ENCODE data around the gene JCAD. TPM values are rescaled to one million over a fixed set of nuclear protein-coding genes. Genes with fewer than 3 reads are reported as not detected.

The JCAD gene
- total and polyA plus RNA-seq, 4 donors = 11.3 to 93.7 (median 27.1) TPM

- H3K9me3 ChIP-seq (ENCODE audit: control insufficient read depth in 4 of 4, insufficient read depth in 3 of 4, low read length in 3 of 4) = peaks cover 0 to 2% (median 0%) of the 10 kb centered on the region in 4 donors
- H3K27me3 ChIP-seq (ENCODE audit: control insufficient read depth in 3 of 3, insufficient read depth in 3 of 3, low read length in 2 of 3) = no peaks in the 10 kb centered on the region
- no peak overlapping the region for H3K9ac ChIP-seq (ENCODE audit: insufficient read depth in 1 of 2, low read length in 2 of 2)
- TF ChIP-seq, protein P1, sequence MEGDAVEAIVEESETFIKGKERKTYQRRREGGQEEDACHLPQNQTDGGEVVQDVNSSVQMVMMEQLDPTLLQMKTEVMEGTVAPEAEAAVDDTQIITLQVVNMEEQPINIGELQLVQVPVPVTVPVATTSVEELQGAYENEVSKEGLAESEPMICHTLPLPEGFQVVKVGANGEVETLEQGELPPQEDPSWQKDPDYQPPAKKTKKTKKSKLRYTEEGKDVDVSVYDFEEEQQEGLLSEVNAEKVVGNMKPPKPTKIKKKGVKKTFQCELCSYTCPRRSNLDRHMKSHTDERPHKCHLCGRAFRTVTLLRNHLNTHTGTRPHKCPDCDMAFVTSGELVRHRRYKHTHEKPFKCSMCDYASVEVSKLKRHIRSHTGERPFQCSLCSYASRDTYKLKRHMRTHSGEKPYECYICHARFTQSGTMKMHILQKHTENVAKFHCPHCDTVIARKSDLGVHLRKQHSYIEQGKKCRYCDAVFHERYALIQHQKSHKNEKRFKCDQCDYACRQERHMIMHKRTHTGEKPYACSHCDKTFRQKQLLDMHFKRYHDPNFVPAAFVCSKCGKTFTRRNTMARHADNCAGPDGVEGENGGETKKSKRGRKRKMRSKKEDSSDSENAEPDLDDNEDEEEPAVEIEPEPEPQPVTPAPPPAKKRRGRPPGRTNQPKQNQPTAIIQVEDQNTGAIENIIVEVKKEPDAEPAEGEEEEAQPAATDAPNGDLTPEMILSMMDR (IDR thresholded peaks at IDR 0.05; ENCODE audit: control extremely low read depth, extremely low read depth) = no peak
- H3K4me3 ChIP-seq = no peak overlapping the region
- no peak overlapping the region for H3K27ac ChIP-seq (ENCODE audit: low read depth in 1 of 2, low read length in 1 of 2)
- ATAC-seq (ENCODE audit: insufficient read depth, low FRiP score) (no peak), DNase-seq (peak in 1 of 3 donors; percentile 20)
- H3K4me1 ChIP-seq (ENCODE audit: control insufficient read depth in 5 of 5, insufficient read depth in 5 of 5, low read length in 5 of 5) = peaks cover 0 to 4% (median 0%) of the 10 kb centered on the region in 5 donors
- 81 to 91% methylated on average over 4 of the region's 4 CpGs for WGBS, 2 donors
- H3K36me3 ChIP-seq (ENCODE audit: control insufficient read depth in 4 of 4, insufficient read depth in 4 of 4, low read length in 4 of 4) = no peaks in the 10 kb centered on the region
Measured at GRCh38 chr10:29977171-29977570, 82.2 kb downstream of the JCAD start.

- H3K36me3 ChIP-seq (ENCODE audit: control insufficient read depth in 4 of 4, insufficient read depth in 4 of 4, low read length in 4 of 4) = no peaks in the 10 kb centered on the region
- peaks cover 0 to 5% (median 0%) of the 10 kb centered on the region in 5 donors for H3K4me1 ChIP-seq (ENCODE audit: control insufficient read depth in 5 of 5, insufficient read depth in 5 of 5, low read length in 5 of 5)
- ATAC-seq (ENCODE audit: insufficient read depth, low FRiP score) (no peak), DNase-seq (no peak)
- H3K4me3 ChIP-seq = no peak overlapping the region
- no peak overlapping the region for H3K27ac ChIP-seq (ENCODE audit: low read depth in 1 of 2, low read length in 1 of 2)
- 72 to 95% methylated on average over 2 of the region's 2 CpGs for WGBS, 2 donors
- TF ChIP-seq, protein P1 (IDR thresholded peaks at IDR 0.05; ENCODE audit: control extremely low read depth, extremely low read depth) = no peak
- H3K27me3 ChIP-seq (ENCODE audit: control insufficient read depth in 3 of 3, insufficient read depth in 3 of 3, low read length in 2 of 3) = no peaks in the 10 kb centered on the region
- H3K9me3 ChIP-seq (ENCODE audit: control insufficient read depth in 4 of 4, insufficient read depth in 3 of 4, low read length in 3 of 4) = peaks cover 0 to 2% (median 0%) of the 10 kb centered on the region in 4 donors
- no peak overlapping the region for H3K9ac ChIP-seq (ENCODE audit: insufficient read depth in 1 of 2, low read length in 2 of 2)
Measured at GRCh38 chr10:29976134-29976533, 83.3 kb downstream of the JCAD start.

DNA sequence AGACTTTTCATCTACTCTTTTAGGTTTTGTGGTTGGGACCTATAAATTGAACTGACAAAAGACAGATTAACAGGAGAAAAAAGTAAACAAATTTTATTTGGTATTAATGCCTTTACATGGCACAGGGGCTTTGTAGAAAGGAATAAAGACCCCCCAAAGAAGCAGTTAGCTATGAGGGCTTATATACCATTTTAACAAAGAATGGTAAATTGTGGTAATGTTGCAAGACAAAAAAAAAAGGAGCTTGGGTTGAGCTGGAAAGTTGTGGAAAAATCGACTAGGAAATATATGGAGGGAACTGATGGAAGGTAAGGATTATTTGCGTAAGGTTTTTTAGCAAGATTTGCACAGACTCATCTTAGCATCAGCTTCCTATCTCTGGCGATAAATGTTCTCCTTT is 84.6 kb downstream of the JCAD start:
- WGBS, 2 donors = 79 to 96% methylated on average over 3 of the region's 3 CpGs
- Histone ChIP-seq H3K9me3 (ENCODE audit: control insufficient read depth in 4 of 4, insufficient read depth in 3 of 4, low read length in 3 of 4) (peaks cover 0 to 2% (median 0%) of the 10 kb centered on the region in 4 donors), H3K27me3 (ENCODE audit: control insufficient read depth in 3 of 3, insufficient read depth in 3 of 3, low read length in 2 of 3) (no peaks in the 10 kb centered on the region), H3K36me3 (ENCODE audit: control insufficient read depth in 4 of 4, insufficient read depth in 4 of 4, low read length in 4 of 4) (no peaks in the 10 kb centered on the region), H3K4me1 (ENCODE audit: control insufficient read depth in 5 of 5, insufficient read depth in 5 of 5, low read length in 5 of 5) (peaks cover 0 to 5% (median 3%) of the 10 kb centered on the region in 5 donors), H3K27ac (ENCODE audit: low read depth in 1 of 2, low read length in 1 of 2) (no peak overlapping the region), H3K4me3 (no peak overlapping the region), H3K9ac (ENCODE audit: insufficient read depth in 1 of 2, low read length in 2 of 2) (no peak overlapping the region)
- ATAC-seq (ENCODE audit: insufficient read depth, low FRiP score) = no peak
- TF ChIP-seq, protein P1 (IDR thresholded peaks at IDR 0.05; ENCODE audit: control extremely low read depth, extremely low read depth) = no peak
- DNase-seq = no peak

- DNase-seq (no peak), ATAC-seq (ENCODE audit: insufficient read depth, low FRiP score) (no peak)
- 92 to 97% methylated on average over 5 of the region's 5 CpGs for WGBS, 2 donors
- TF ChIP-seq, protein P1 (IDR thresholded peaks at IDR 0.05; ENCODE audit: control extremely low read depth, extremely low read depth) = no peak
- Histone ChIP-seq H3K9ac (ENCODE audit: insufficient read depth in 1 of 2, low read length in 2 of 2) (no peak overlapping the region), H3K27ac (ENCODE audit: low read depth in 1 of 2, low read length in 1 of 2) (no peak overlapping the region), H3K36me3 (ENCODE audit: control insufficient read depth in 4 of 4, insufficient read depth in 4 of 4, low read length in 4 of 4) (no peaks in the 10 kb centered on the region), H3K4me3 (no peak overlapping the region), H3K4me1 (ENCODE audit: control insufficient read depth in 5 of 5, insufficient read depth in 5 of 5, low read length in 5 of 5) (peaks cover 0 to 7% (median 2%) of the 10 kb centered on the region in 5 donors), H3K27me3 (ENCODE audit: control insufficient read depth in 3 of 3, insufficient read depth in 3 of 3, low read length in 2 of 3) (no peaks in the 10 kb centered on the region), H3K9me3 (ENCODE audit: control insufficient read depth in 4 of 4, insufficient read depth in 3 of 4, low read length in 3 of 4) (peaks cover 0 to 2% (median 0%) of the 10 kb centered on the region in 4 donors)
Measured at GRCh38 chr10:29973921-29974320, 85.5 kb downstream of the JCAD start.
